Activated gamma-delta T cell treated with anti-CD3 and anti-CD28 coated beads, Interleukin-2, amount 50 U/mL, for 16 hours (primary cell): ENCODE data around the gene NAALADL2.
"Not testable (repeated sequence)": the region's sequence is repeated elsewhere in the genome, so short reads cannot be mapped to it uniquely, and the experiment has no call there.

Experiments used
- DNase-seq: peaks from one replicate; pipeline ENCODE4 v3.0.0-alpha.2; 2020; ENCODE audit warnings: low read depth

Gene NAALADL2

GRCh38 chr3:175486255-175486654 lies 627.1 kb downstream of the NAALADL2 start:
- no peak for DNase-seq

DNA sequence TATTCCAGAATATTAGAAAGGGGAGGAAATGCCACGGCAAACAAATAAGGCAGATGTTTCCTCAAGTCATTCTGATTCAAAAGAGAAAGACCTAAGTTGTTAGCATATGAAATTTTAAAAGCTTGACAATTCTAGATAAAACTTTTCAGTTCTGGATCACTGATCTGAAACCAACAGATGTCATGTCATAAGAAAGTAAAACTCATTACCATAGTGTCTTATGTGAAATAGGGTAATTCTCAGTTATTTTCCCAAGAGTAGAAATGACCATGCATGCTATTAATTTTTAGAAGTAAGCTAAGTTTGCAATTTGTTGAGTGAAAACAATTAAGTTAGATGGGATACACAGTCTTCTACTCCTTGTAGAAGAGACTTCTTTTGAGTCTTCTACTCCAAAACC lies 630.3 kb downstream of the NAALADL2 start:
- DNase-seq = no peak

DNA sequence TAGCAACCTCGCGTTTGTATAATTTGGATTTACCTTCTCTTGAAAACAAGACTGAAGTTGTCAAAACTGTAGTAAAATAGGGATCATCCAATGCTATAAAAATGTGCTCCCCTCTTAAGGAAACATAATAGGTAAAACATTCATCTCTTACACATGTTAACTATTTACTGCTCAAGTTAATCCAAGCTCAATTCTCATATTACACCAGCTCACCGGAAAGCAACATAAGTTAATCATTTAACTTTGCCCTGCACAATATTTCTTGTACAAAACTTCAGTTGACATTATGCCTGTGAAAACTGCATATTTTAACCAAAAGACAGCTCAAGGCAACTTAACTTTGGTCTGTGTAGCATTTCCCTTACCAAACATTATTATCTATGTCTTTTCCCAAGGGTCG lies 634.2 kb downstream of the NAALADL2 start:
- DNase-seq = no peak

GRCh38 chr3:175495331-175495730 lies 636.2 kb downstream of the NAALADL2 start:
- no peak for DNase-seq

DNA sequence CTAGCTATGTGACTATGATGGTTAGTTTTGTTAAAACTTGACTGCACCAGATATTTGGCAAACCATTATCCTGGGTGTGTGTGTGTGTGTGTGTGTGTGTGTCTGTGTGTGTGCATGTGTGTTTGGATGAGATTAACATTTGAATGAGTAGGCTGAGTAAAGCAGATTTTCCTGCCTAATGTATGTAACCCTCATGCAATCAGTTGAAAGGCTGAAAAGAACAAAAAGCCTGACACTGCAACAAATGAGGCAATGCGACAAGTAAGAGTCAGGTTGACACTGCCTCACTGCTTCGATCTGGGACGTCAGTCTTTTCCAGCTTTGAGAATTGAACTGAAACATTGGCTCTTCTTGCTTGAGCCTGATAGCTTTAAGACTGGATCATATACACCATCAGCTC lies 643.0 kb downstream of the NAALADL2 start:
- no peak for DNase-seq

DNA sequence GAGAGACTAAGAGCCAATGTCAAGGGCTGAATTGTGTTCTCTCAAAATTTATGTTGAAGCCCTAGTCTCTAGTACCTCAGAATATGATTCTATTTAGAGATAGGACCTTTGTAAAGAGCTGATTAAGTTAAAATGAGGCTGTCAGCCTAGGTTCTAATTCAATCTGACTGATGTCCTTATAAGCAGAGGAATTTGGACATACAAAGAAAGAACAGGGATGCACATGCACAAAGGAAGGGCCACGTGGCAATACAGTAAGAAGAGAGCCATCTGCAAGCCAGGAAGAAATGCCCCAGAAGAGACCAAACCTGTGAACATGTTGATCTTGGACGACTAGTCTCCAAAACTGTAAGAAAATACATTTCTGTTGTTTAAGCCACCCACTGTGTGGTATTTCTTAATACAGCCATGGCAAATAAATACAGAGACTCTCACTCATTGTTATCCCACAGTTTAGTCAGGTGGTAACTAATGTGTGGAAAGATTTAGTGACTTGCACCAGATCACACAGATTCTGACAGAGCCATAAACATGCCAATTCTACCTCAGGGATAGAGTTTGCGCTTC lies 652.2 kb downstream of the NAALADL2 start:
- DNase-seq = no peak

DNA sequence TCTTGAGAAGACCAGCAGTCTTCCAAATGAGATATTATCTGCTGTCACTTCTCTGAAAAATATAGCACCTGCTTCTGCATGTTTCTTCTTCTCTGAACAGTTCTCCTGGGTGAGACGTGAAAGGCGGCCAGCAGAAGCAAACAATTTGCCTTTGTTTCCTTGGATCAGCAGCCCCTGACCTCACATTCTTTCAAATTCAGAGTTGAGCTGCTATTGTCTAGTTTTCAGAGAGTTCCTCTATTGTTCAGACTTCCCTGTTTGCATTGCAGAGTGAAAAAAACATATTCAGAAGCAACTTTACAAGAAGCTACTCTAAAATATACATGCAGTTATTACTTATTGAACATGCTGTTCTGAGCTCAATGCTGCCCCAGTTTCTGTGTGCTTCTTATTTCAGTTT lies 653.6 kb downstream of the NAALADL2 start:
- DNase-seq = no peak

GRCh38 chr3:175518459-175518858 lies 659.3 kb downstream of the NAALADL2 start:
- no peak for DNase-seq

DNA sequence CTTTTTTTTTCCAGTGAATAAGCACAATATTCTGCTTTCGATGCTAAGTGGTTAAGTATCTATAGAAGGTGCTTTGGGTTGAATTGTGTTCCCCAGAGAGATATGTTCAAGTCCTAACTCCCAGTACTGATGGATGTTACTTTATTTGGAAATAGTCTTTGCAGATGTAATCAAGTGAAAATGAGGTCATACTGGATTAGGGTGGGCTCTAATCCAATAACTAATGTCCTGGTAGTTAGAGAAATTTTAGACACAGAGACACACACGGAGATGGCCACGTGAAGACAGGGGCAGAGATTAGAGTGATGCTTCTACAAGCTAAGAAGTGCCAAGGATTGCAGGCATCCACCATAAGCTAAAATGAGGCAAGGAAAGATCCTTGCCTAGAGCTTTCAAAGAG lies 662.3 kb downstream of the NAALADL2 start:
- no peak for DNase-seq

GRCh38 chr3:175526191-175526590 lies 667.1 kb downstream of the NAALADL2 start:
- no peak for DNase-seq

GRCh38 chr3:175526609-175527280 lies 667.6 kb downstream of the NAALADL2 start:
- DNase-seq = no peak

DNA sequence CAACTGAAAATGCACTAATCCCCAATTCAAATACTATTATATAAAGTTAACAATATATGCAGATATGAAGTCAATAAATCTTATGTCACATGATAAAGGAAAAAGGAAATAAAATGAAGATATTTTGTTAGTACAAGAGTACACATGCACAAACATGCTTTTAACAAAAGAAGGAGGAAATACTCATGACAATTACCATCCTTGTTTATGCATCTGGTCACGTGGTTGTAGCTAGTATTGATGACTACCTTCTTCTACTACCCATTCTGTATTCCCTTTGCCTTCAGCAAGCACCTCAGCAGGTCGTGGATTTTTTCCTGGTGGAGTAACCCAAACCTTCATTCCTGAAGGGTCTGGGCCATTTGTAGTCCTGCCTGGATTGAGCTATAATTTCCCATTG lies 669.6 kb downstream of the NAALADL2 start:
- DNase-seq = not testable (repeated sequence)

- DNase-seq = no peak
Observed at GRCh38 chr3:175535351-175535750, 676.2 kb downstream of the NAALADL2 start.

DNA sequence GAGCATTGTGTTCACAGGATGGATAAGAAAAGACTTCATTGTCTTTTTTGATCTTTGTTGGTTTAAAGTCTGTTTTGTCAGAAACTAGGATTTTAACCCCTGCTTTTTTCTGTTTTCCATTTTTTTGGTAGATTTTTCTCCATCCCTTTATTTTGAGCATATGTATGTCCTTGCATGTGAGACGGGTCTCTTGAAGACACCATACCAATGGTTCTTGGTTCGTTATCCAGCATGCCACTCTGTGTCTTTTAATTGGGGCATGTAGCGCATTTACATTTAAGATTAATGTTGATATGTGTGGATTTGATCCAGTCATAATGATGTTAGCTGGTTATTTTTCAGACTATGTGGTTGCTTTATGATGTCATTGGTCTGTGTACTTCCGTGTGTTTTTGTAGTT lies 687.0 kb downstream of the NAALADL2 start:
- no peak for DNase-seq

GRCh38 chr3:175552929-175553328 lies 693.8 kb downstream of the NAALADL2 start:
- DNase-seq = no peak

- DNase-seq = no peak
Observed at GRCh38 chr3:175554801-175555200, 695.7 kb downstream of the NAALADL2 start.

GRCh38 chr3:175558261-175558660 lies 699.1 kb downstream of the NAALADL2 start:
- DNase-seq = no peak

GRCh38 chr3:175564363-175564762 lies 705.2 kb downstream of the NAALADL2 start:
- DNase-seq = no peak

GRCh38 chr3:175571096-175571495 lies 712.0 kb downstream of the NAALADL2 start:
- no peak for DNase-seq

DNA sequence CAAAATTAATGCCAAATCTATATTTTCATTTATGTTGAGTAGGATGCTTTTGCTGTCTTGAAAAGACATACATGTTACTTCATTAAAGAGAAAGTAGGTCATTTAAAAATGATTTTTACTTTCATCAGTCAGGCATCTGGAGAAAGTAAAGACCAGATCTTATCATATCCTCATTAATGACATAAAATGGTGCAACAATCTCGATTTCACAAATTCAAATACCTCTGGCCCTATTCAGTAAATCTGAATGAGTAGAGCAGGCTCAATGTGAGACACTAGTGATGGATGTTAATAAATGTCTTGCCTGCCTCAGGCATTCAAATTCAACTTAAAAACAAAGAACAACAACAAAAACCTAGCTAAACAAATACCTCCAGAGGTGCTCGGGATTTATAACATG lies 714.1 kb downstream of the NAALADL2 start:
- DNase-seq = no peak

GRCh38 chr3:175580318-175580717 lies 721.2 kb downstream of the NAALADL2 start:
- no peak for DNase-seq

DNA sequence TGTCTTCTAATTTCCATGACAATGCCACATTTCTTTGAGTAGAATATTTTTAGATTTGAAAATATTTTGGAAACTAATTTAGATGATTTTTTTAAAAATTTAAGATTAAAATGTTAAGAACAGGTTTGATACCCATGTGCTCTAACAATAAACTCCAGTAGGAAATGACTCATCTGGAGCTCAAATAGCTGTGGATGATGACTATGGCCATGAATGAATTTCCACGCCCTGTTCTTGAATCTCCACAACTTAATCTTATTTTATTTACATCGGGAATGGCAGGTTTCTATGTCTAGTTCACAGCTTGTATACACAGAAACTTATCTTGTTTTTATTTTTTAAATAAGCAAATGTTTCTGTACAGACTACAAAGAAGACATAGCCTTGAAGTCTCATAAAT lies 726.8 kb downstream of the NAALADL2 start:
- no peak for DNase-seq

GRCh38 chr3:175590745-175591144 lies 731.6 kb downstream of the NAALADL2 start:
- no peak for DNase-seq

- DNase-seq = no peak
Observed at GRCh38 chr3:175591375-175591774, 732.2 kb downstream of the NAALADL2 start.
